T-helper 2 cell treated with Interferon-gamma antibody and Interleukin-4, amounts not matched to agents 5 μg/mL and 100 μg/mL, for 36 hours (primary cell): ENCODE measurements around the gene GOLGA8G.
"Not testable (repeated sequence)": the region's sequence is repeated elsewhere in the genome, so short reads cannot be mapped to it uniquely, and the experiment has no call there.

ENCODE experiments used
- DNase-seq: peaks from one replicate; pipeline ENCODE4 v3.0.0; 2021; ENCODE audit warnings: low spot score
- H3K27ac Mint-ChIP-seq: one replicate; pipeline ENCODE4 v1.8.0; 2021; ENCODE audit warnings: mild to moderate bottlenecking, mixed read lengths
- H3K27me3 Mint-ChIP-seq: one replicate; pipeline ENCODE4 v1.8.0; 2021; ENCODE audit warnings: low read depth, mixed read lengths
- H3K36me3 Mint-ChIP-seq: one replicate; pipeline ENCODE4 v1.8.0; 2021; ENCODE audit warnings: low read depth, mixed read lengths
- H3K4me1 Mint-ChIP-seq: one replicate; pipeline ENCODE4 v1.8.0; 2021; ENCODE audit warnings: low read depth, mixed read lengths
- H3K4me3 Mint-ChIP-seq: one replicate; pipeline ENCODE4 v1.8.0; 2022; ENCODE audit warnings: mild to moderate bottlenecking, moderate library complexity, mixed read lengths
- H3K9me3 Mint-ChIP-seq: one replicate; pipeline ENCODE4 v1.8.0; 2021; ENCODE audit warnings: mixed read lengths

GOLGA8G gene, protein sequence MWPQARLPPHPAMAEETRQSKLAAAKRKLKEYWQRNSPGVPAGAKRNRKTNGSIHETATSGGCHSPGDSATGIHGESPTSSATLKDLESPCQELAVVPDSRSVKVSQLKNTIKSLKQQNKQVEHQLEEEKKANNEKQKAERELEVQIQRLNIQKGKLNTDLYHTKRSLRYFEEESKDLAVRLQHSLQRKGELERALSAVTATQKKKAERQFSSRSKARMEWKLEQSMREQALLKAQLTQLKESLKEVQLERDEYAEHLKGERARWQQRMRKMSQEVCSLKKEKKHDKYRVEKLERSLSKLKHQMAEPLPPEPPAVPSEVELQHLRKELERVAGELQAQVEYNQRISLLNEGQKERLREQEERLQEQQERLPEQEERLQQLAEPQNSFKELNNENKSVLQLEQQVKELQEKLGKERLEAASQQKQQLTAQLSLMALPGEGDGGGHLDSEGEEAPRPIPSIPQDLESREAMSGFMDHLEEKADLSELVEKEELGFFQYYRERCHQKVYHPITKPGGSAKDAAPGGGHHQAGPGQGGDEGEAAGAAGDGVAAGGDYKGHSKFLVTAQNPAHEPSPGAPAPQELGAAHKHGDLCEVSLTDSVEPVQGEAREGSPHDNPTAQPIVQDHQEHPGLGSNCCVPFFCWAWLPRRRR

DNA sequence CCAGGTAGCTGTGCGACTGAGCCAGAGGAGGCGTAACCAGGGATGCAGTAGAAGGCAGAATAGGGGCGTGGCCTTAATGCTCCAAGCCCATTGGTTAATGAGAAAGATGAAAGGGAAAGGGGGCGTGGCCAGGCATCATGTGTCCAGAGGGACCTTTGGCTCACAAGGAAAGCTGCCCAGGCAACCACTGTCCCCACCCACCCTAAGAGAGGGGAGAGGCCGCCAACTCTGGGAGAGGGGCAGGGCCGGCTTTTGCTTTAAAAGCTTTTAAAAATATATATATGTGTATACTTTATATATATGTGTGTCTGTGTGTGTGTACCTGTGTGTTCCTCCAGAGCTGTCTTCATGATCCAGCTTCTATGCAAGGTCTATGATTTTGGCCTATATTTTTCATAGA, at the start of gene GOLGA8G:
Gene GOLGA8G, minus strand, starts transcription at position 18 of the 400 bp plus-strand sequence. CDS start 62 bp downstream, outside the sequence.
- H3K4me1 Mint-ChIP-seq, H3K27me3 Mint-ChIP-seq, DNase-seq, H3K9me3 Mint-ChIP-seq, H3K27ac Mint-ChIP-seq, H3K36me3 Mint-ChIP-seq, H3K4me3 Mint-ChIP-seq: not testable (repeated sequence)

DNA sequence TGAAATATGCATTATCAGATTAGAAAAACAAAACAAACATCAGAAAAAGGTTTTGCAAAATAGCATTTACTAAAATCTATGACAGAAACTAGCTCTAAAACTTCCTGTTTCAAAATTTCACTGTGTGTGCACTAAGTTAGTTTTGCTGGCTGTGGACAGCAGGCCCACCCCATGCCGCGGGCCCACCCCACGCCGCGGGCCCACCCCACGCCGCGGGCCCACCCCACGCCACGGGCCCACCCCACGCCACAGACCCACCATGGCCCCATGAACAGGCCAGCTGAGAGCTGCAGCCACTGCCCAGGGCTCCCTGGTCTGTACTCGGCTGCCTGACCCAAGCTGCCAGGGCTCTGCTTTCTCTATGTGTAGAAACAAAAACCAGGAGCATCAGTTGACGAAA, 40.6 kb upstream of the GOLGA8G start:
- not testable (repeated sequence) for H3K27me3 Mint-ChIP-seq

DNA sequence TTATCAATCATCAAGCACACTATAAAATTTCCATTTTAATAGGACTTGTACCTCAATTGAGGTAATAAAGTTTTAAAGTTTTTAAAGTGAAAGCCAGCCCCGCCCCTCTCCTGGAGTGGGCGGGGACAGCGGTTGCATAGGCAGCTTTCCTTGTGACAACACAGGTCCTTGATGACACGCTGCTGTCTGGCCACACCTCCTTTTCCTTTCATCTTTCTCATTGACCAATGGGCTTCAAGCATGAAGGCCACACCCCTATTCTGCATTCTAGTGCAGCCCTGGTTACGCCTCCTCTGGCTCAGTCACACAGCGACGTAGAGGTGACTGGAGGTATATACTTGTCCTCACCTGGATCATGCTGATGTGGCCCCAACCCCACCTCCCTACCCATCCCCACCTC, 20.5 kb upstream of the GOLGA8G start, which contains the start of gene GOLGA6L25:
Gene GOLGA6L25, plus strand, starts transcription at position 301 of the 400 bp plus-strand sequence. Its CDS starts 61 bp downstream, at position 362.
- not testable (repeated sequence) for H3K27ac Mint-ChIP-seq, H3K9me3 Mint-ChIP-seq, H3K4me1 Mint-ChIP-seq, H3K4me3 Mint-ChIP-seq, H3K27me3 Mint-ChIP-seq, H3K36me3 Mint-ChIP-seq, DNase-seq

More for the DNA sequence above, 40.6 kb upstream of the GOLGA8G start:
- not testable (repeated sequence) for H3K4me3 Mint-ChIP-seq, DNase-seq, H3K36me3 Mint-ChIP-seq, H3K9me3 Mint-ChIP-seq, H3K27ac Mint-ChIP-seq, H3K4me1 Mint-ChIP-seq

DNA sequence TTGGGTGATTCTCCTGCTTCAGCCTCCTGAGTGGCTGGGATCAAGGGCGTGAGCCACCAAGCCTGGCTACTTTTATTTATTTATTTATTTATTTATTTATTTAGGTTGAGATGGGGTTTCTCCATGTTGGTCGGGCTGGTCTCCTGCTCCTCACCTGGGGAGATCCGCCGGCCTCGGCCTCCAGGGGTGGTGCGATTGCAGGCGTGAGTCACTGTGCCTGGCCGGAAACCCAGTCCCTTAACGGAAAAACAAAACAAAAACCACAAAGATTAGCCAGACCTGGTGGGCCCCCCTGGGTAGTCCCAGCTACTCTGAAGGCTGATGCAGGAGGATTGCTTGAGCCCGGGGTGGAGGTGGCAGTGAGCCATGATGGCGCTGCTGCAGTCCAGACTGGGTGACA, 17.6 kb downstream of the GOLGA8G start:
- not testable (repeated sequence) for H3K9me3 Mint-ChIP-seq, H3K36me3 Mint-ChIP-seq, H3K4me1 Mint-ChIP-seq, H3K27ac Mint-ChIP-seq, DNase-seq, H3K27me3 Mint-ChIP-seq, H3K4me3 Mint-ChIP-seq

DNA sequence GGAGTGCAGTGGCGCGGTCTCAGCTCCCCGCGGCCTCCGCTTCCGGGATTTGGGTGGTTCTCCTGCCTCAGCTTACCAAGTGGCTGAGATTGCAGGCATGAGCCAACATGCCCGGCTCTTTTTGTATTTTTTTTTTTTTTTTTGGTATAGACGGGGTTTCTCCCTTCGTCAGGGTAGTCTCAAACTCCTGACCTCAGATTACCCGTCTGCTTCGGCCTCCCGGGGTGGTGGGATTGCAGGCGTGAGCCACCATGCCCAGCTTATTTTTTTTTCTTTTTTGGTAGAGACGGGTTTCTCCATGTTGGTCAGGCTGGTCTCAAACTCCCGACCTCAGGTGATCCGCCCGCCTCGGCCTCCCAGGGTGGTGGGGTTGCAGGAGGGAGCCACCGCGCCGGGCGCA, 18.6 kb downstream of the GOLGA8G start:
- H3K27ac Mint-ChIP-seq, H3K4me1 Mint-ChIP-seq, H3K36me3 Mint-ChIP-seq, H3K4me3 Mint-ChIP-seq, DNase-seq, H3K9me3 Mint-ChIP-seq, H3K27me3 Mint-ChIP-seq: not testable (repeated sequence)

DNA sequence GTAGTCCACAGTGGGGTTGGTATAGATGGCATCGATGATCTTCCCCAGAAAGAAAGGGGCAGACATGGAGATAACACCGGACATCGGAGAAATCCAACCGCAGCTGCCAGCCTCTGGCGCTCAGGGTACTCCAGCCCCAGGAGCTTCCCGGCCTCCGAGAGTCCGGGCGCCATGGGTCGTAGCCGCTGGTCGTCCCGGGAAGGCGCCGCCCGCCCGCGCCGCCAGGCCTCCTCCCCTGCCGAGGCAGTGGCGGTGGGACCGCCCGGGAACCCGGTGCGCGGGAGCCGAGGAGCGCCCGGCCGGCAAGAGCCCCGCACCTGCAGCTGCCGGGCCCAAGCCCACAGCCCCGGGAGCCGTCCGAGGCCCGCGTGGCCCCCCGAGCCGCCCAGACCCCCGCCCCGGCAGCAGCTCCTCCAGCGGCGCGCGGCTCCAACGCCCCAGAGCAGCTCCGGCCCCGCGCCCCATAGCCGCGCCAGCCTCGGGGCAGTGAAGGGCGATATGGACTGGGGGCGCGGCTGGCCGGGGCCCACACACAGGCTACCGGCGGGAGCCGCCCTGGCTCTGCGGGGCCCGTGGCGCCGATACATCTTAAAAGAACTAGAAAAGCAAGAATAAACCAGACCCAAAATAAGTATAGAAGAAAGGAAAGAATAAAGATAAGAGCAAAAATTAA, 24.4 kb downstream of the GOLGA8G start:
- not testable (repeated sequence) for DNase-seq, H3K36me3 Mint-ChIP-seq, H3K27me3 Mint-ChIP-seq, H3K4me3 Mint-ChIP-seq, H3K4me1 Mint-ChIP-seq, H3K27ac Mint-ChIP-seq, H3K9me3 Mint-ChIP-seq

DNA sequence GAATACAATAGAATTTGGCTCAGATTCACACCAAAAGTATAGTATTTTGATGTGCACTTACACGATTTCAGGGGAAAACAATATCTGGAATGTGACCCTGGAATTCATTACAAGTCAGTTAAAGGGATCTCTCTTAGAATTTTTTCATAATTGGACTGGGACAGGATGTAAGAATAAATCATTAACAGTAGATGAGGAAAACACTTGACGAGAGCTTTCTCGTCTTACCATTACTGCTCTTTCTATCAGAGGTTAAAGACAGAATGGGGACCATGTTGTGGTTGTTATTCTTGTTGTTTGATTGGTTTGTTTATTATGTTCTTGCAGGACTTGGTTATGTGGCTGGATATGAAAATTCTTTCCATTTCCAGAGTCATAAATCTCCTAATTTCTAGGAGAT, 51.4 kb downstream of the GOLGA8G start:
- not testable (repeated sequence) for H3K4me3 Mint-ChIP-seq, H3K9me3 Mint-ChIP-seq, DNase-seq, H3K27ac Mint-ChIP-seq, H3K36me3 Mint-ChIP-seq, H3K4me1 Mint-ChIP-seq, H3K27me3 Mint-ChIP-seq
